AG08396 (cell line): ENCODE measurements around the gene TBC1D19.
A peak's percentile ranks its signal among the peaks of the same experiment; 100 is the strongest.
"Not testable (repeated sequence)": the region's sequence is repeated elsewhere in the genome, so short reads cannot be mapped to it uniquely, and the experiment has no call there.

Experiments
- DNase-seq: peaks from one replicate; pipeline ENCODE4 v3.0.0; 2012; ENCODE audit warnings: low spot score, mixed read lengths

The TBC1D19 gene

DNA sequence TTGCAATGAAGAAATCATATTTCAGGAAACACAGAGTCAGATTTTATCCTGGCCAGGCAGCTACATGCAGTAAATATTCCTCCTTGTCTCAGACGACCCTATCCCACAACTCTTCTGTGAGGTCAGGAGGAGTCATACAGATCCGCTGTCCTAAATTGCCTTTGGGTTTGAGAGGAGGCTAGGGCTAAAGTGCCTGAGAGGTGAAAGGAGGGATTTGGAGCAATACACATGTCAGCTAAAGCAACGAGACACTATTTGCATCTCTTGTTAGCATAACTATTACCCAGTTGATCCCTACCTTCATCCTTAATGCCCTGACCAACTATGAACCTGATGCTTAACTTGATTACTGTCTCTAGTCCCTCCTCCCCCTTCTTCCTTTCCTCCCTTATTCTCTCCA, 98.6 kb downstream of the TBC1D19 start:
- no peak for DNase-seq

GRCh38 chr4:26685250-26685649, 101.4 kb downstream of the TBC1D19 start:
- no peak for DNase-seq

GRCh38 chr4:26687728-26688127, 103.8 kb downstream of the TBC1D19 start:
- peak; percentile 46 for DNase-seq

DNA sequence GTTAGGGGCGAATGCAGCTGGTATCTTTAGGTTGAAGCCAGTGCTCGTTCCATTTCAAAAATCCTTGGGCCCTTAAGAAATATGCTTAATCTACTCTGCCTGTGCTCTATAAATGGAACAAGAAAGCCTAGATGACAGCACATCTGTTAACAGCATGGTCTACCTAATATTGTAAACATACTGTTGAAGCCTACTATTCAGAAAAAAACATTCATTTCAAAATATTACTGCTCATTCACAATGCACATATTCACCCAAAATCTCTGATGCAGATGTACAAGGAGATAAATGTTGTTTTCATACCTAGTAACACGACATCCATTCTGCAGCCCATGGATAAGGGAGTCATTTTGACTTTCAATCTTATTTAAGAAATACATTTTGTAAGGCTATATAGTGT, 106.6 kb downstream of the TBC1D19 start:
- no peak for DNase-seq

GRCh38 chr4:26692014-26692726, 108.3 kb downstream of the TBC1D19 start:
- DNase-seq, result peak; percentile 3

- DNase-seq, result not testable (repeated sequence)
Observed at GRCh38 chr4:26694131-26694530, 110.2 kb downstream of the TBC1D19 start.

DNA sequence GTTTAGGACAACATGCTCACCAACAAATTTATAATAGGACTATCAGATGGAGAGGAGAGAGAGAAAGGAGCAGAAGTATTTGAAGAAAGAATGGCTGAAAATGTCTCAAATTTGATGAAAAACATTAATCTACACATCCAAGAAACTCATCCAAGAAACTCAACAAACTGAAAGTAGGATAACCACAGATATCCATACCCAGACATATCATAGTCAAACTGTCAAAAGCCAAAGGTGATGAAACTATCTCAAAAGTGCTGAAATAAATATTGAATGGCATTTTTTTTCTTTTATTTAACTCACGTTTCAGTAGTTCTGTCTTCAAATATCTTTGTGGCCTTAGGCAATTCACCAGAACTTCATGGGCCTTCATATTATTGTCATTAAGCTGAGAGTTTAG, 116.2 kb downstream of the TBC1D19 start:
- no peak for DNase-seq

- DNase-seq, result no peak
Observed at GRCh38 chr4:26701095-26701494, 117.2 kb downstream of the TBC1D19 start.

DNA sequence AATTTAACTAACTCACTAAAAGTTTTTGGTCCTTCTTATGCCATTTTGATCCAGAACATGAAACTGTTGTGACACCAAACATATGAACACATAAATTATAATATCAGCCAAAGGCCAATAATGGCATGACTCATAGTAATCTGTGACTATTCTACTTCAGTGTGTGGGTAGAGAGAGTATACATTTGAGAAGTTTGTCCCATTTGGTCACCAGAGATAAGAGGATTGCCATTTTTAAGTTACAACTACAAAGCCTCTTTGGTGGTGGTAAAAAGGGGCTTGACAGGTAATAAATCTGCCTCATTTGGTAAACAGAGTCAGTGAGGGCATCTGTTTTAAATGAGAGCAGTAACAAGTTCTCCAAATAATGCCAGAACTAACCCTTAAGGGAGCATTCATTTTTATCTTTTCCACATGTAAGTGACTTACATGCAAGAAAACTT, 117.9 kb downstream of the TBC1D19 start:
- peak; percentile 4 for DNase-seq

DNA sequence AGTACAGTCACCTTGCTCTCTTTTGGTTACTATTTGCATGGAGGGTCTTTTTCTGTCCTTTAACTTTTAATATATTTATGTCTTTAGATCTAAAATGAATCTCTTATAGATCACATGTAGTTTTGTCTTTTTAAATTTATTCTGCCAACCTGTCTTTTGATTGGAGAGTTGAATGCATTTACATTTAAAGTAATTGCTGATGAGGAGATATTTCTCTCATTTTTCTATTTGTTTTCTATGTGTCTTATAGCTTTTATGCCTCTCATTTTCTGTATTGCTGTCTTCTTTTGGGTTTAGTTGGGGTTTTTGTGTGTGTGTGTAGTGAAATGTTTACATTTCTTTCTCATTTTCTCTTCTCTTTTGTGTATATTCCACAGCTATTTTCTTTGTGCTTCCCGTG, 123.5 kb downstream of the TBC1D19 start:
- no peak for DNase-seq

DNA sequence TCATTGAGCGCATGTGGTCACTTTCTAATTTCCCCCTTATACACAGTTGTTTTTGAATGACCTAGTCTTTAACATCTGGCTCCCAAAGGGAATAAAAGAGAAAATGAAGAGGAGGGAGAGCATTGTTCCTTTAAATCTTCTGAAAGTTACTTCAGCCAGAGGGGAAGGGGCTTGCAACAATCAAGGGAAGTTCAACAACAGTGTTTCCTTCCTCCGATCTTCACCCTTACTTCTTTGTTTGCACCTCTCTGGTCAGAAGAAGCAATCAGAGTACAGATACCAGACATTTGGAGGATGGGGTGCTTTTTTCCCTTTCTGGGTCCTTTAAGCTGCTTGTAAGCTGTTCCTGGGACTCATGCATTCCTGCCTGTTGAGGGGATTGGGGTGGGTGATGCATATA, 125.4 kb downstream of the TBC1D19 start:
- DNase-seq, result no peak

DNA sequence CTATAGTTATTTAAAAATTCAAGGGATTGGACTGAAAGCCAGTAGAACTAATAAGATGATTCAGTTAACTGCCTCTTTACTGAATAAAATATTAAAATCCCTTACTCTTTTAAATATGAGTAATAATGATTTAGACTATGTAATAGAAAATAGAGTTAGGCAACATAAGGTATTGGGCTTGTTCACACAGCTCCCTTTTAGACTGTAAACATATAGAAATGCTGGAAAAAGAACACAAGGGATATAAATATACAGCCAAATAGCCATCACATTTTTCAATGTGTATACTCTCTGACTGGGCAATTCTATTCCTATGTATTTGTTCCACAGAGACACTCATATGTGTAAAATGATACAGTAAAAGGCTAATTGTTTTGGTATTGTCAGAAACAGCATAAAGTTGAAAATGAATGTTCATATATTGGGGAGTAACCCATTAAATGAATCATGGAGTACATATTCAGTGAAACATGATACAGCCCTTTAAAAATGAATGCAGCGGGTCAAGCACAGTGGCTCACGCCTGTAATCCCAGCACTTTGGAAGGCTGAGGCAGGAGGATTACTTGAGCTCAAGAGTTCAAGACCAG, 129.8 kb downstream of the TBC1D19 start:
- DNase-seq, result no peak

- no peak for DNase-seq
Observed at GRCh38 chr4:26715636-26716242, 131.9 kb downstream of the TBC1D19 start.

GRCh38 chr4:26717332-26717731, 133.4 kb downstream of the TBC1D19 start:
- DNase-seq, result peak; percentile 25

- DNase-seq, result peak; percentile 10
Observed at GRCh38 chr4:26719954-26720552, 136.2 kb downstream of the TBC1D19 start.

GRCh38 chr4:26721685-26722084, 137.8 kb downstream of the TBC1D19 start:
- DNase-seq, result no peak

DNA sequence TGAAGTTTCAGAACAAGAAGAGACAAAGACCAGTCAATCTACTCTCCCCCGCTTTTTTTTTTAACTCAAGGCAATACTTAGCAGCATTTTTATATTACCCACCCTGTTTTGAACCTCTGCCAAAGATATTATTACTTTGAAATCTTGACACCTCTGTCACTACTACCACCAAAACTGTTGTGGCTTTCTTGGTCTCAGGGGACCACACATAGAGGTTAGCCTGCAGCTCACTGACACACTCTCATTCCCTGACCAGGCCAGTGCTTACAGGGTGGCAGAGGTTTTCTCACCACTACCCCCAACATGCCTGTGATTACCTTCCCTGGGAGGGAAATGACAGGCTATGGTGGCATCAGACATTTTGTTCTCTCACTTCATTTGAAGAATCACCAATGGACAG, 139.3 kb downstream of the TBC1D19 start:
- no peak for DNase-seq

DNA sequence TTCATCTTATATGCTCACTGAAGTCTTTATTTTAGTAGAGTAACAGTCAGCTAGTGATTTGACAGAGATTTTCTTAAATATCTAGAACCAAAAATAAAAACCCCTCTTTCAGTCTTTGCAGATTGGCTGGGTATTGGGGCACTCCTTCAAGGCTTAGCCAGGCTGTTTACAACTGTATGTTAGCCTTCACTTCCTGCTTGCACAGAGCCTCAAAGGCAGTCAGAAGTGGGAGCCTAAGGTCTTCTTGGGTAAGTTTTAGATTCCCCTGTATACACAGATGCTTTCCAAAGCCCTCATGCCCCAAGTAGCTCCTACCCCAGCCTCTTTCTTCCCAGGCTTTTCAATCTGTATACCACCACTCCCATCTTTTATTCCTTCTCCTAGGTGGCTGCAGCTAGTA, 140.7 kb downstream of the TBC1D19 start:
- no peak for DNase-seq

DNA sequence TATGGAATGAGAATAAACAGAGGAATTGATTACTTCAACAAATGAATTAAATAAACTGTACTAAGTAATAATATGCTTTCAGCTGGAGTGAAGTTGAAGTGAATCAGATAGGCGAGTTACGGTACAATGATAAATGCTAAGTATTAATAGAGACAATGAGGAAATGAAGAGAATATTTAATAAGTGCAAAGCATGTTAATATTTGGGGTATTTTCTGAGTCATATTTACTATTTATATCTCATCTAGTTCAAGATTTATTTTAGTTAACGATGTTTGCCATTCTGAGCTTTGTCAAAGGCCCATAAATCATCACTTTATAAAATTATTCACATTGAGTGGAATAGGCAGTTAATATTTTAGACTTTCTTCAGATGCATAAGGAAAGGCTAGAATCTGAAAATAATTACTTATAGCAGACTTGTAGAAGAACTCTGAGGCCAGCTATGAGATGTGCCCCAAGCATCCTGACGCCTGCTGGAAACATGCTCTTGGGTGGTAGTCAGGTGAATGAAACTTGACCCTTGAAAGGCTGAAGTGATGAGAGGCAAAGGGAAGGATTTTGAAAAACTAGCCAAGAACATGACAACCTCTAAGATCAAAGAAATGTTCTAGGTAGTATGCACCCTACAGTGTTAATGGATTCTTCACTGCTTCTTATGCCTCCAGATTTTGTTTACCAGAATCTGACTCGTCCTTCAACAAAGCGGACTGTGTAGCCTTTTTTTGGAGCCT, 142.9 kb downstream of the TBC1D19 start:
- DNase-seq, result no peak

DNA sequence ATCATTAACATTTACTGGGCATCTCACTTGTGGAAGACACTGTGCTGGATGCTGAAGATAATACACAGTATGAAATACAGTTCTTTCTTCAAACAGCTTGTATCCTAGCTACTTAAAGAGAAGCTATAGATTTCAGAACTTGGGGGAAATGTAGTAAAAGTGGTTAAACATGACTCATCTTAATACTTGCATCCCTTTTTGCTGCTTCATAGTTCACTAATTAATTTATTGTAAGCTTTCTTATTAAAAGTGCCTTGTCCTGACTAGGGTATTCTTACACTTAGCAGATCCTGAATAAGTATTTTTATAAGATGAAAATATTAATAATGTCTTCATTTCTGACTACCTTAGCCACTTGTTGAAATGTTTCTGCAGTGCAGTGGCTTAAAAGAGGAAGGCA, 144.0 kb downstream of the TBC1D19 start:
- DNase-seq, result no peak

- DNase-seq, result no peak
Observed at GRCh38 chr4:26729027-26729426, 145.1 kb downstream of the TBC1D19 start.

DNA sequence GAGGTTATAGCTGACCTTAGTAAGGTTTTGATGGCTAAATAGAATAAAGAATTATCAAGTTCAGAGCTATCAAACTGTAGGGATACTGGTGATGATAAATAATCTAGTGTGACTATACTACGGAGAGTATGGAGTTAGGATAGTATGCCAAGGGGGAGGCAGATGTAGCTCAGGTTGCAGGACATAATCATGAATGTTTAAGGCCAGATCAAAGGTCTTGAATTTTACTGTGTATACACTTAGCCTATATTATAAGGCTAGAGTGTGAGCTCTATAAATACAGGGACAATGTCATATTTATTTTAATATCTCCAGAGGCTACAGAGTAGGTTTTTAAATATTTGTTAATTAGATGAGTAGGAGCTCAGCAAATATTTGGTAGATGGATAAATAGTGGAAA, 145.7 kb downstream of the TBC1D19 start:
- DNase-seq, result no peak
